Esophagus (tissue), 2 donors: Measurements from ENCODE around the gene LYPD5. TPM values are rescaled to one million over a fixed set of nuclear protein-coding genes. Genes with fewer than 3 reads are reported as not detected.
"Not testable (repeated sequence)": the region's sequence is repeated elsewhere in the genome, so short reads cannot be mapped to it uniquely, and the experiment has no call there.

ENCODE experiments used
- H3K27ac ChIP-seq, 2 donors: one replicate each; pipeline ENCODE4 v1.5.1; 2013; ENCODE audit warnings: low read depth in 2 of 2, mild to moderate bottlenecking in 2 of 2, inconsistent platforms in 1 of 2, low read length in 1 of 2, moderate library complexity in 1 of 2
- H3K27me3 ChIP-seq, 2 donors: one replicate each; pipeline ENCODE4 v1.6.1; 2013; ENCODE audit warnings: low read length in 2 of 2, control low read depth in 1 of 2, mild to moderate bottlenecking in 1 of 2; ENCODE audit not compliant: insufficient read depth in 2 of 2, control insufficient read depth in 1 of 2
- H3K36me3 ChIP-seq, 2 donors: one replicate each; pipeline ENCODE4 v1.6.1; 2013; ENCODE audit warnings: low read length in 1 of 2; ENCODE audit not compliant: control insufficient read depth in 2 of 2, insufficient read depth in 2 of 2
- H3K4me1 ChIP-seq, 2 donors: one replicate each; pipeline ENCODE4 v1.6.1; 2013; ENCODE audit warnings: low read length in 1 of 2; ENCODE audit not compliant: control insufficient read depth in 2 of 2, insufficient read depth in 2 of 2
- H3K4me3 ChIP-seq, 2 donors: one replicate each; pipeline ENCODE4 v1.5.1; 2013; ENCODE audit warnings: low read length in 2 of 2, mild to moderate bottlenecking in 2 of 2, low read depth in 1 of 2, moderate library complexity in 1 of 2
- H3K9me3 ChIP-seq, 2 donors: one replicate each; pipeline ENCODE4 v1.6.1; 2013; ENCODE audit warnings: mild to moderate bottlenecking in 2 of 2, low read depth in 1 of 2, low read length in 1 of 2, moderate library complexity in 1 of 2; ENCODE audit not compliant: control insufficient read depth in 2 of 2, insufficient read depth in 1 of 2
- WGBS, 2 donors: extraction: QIAGEN DNeasy Blood & Tissue Kit; methylation state at CpG; one replicate each; pipeline ENCODE4 v1.1.7; 2013; 5-methylcytosine and 5-hydroxymethylcytosine counted together
- polyA plus RNA-seq, 2 donors: library from polyadenylated mRNA; stranded (reverse); fragments of 200-250 nt; gene quantifications; one replicate each; pipeline ENCODE4 v1.2.3, GENCODE V29; 2013
- donor health status: healthy with polysubstance abuse.
- donor health status: Bipolar disorder and iron deficiency.

The LYPD5 gene
- polyA plus RNA-seq, 2 donors: 3.8 to 12.3 TPM

- H3K4me1 ChIP-seq: peaks cover 4 to 5% of the 10 kb centered on the region in 2 donors
- H3K36me3 ChIP-seq: peaks cover 0 to 3% of the 10 kb centered on the region in 2 donors
- no peaks in the 10 kb centered on the region for H3K9me3 ChIP-seq
- WGBS, 2 donors: 65 to 76% methylated on average over 5 of the region's 5 CpGs
- no peak overlapping the region for H3K27ac ChIP-seq
- H3K27me3 ChIP-seq: no peaks in the 10 kb centered on the region
- no peak overlapping the region for H3K4me3 ChIP-seq
Observed at GRCh38 chr19:43773725-43774102, 28.5 kb downstream of the LYPD5 start.

DNA sequence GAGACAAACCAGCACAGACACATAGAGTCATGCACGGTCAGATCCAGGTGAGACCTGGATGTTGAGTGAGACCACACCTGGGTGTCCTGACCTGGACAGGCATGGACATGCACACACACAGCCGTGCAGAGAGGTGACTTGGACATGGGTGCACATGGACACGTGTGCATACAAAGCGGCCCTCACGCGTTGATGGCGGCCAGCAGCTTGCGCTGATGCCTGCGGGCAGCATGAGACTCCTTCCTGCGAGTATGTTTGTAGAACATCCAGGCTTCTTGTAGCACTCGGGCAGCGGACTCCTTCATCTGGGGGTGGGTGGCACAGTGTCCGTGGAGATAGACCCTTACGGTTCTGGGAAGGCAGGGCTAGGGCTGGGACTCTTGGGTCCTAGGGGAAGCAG is 33.0 kb downstream of the LYPD5 start:
- Histone ChIP-seq H3K4me3 (no peak overlapping the region), H3K9me3 (no peaks in the 10 kb centered on the region), H3K27ac (no peak overlapping the region), H3K27me3 (no peaks in the 10 kb centered on the region), H3K36me3 (peaks cover 0 to 3% of the 10 kb centered on the region in 2 donors), H3K4me1 (peaks cover 1 to 7% of the 10 kb centered on the region in 2 donors)
- WGBS, 2 donors: 87 to 94% methylated on average over 14 of the region's 14 CpGs

- Histone ChIP-seq H3K27me3 (no peaks in the 10 kb centered on the region), H3K36me3 (peaks cover 0 to 3% of the 10 kb centered on the region in 2 donors), H3K27ac (no peak overlapping the region), H3K9me3 (no peaks in the 10 kb centered on the region), H3K4me3 (no peak overlapping the region), H3K4me1 (peaks cover 0 to 8% of the 10 kb centered on the region in 2 donors)
- 74 to 80% methylated on average over 15 of the region's 15 CpGs for WGBS, 2 donors
Observed at GRCh38 chr19:43768273-43769050, 33.8 kb downstream of the LYPD5 start.

DNA sequence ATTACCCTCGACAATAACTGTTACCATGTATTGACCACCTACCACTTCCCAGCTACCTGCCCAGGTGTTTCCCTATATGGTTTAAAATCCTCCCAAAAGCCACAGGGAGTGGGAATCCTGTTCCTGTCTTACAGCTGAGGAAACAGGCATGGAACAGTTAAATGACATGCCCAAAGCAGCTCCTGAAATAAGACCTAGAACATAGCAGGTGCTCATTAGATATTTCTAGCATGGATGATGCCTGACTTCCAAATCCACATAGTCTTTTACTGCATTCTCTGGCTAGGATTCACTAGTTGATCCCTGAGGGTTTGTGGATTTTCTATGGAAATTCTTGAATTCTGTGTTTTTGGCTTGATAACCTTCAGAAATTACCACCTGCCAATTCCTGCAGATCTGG is 34.4 kb downstream of the LYPD5 start:
- H3K27ac ChIP-seq: no peak overlapping the region
- H3K36me3 ChIP-seq: peaks cover 0 to 3% of the 10 kb centered on the region in 2 donors
- H3K27me3 ChIP-seq: no peaks in the 10 kb centered on the region
- H3K4me1 ChIP-seq: peaks cover 0 to 9% of the 10 kb centered on the region in 2 donors
- H3K4me3 ChIP-seq: no peak overlapping the region
- H3K9me3 ChIP-seq: no peaks in the 10 kb centered on the region
- WGBS, 2 donors: 68 to 86% methylated on average over 1 of the region's 1 CpG

- Histone ChIP-seq H3K36me3 (peaks cover 0 to 3% of the 10 kb centered on the region in 2 donors), H3K4me3 (no peak overlapping the region), H3K27ac (peak overlapping the region in 1 of 2 donors; percentile 26), H3K27me3 (no peaks in the 10 kb centered on the region), H3K4me1 (peaks cover 0 to 9% of the 10 kb centered on the region in 2 donors), H3K9me3 (no peaks in the 10 kb centered on the region)
- WGBS, 2 donors: 74 to 75% methylated on average over 7 of the region's 7 CpGs
Observed at GRCh38 chr19:43767316-43767715, 34.9 kb downstream of the LYPD5 start.

- H3K36me3 ChIP-seq: peaks cover 0 to 3% of the 10 kb centered on the region in 2 donors
- H3K4me3 ChIP-seq: no peak overlapping the region
- no peaks in the 10 kb centered on the region for H3K9me3 ChIP-seq
- WGBS, 2 donors: 76 to 78% methylated on average over 4 of the region's 4 CpGs
- H3K27me3 ChIP-seq: no peaks in the 10 kb centered on the region
- peak overlapping the region in 1 of 2 donors; percentile 14 for H3K27ac ChIP-seq
- H3K4me1 ChIP-seq: peaks cover 0 to 9% of the 10 kb centered on the region in 2 donors
Observed at GRCh38 chr19:43766755-43767043, 35.5 kb downstream of the LYPD5 start.

GRCh38 chr19:43765109-43765876 is 37.0 kb downstream of the LYPD5 start:
- H3K4me1 ChIP-seq: peaks cover 0 to 9% of the 10 kb centered on the region in 2 donors
- H3K27me3 ChIP-seq: no peaks in the 10 kb centered on the region
- 20 to 32% methylated on average over 16 of the region's 16 CpGs for WGBS, 2 donors
- H3K9me3 ChIP-seq: no peaks in the 10 kb centered on the region
- H3K27ac ChIP-seq: peak overlapping the region; percentile 69 to 77
- H3K36me3 ChIP-seq: peaks cover 0 to 3% of the 10 kb centered on the region in 2 donors
- H3K4me3 ChIP-seq: no peak overlapping the region

GRCh38 chr19:43764684-43765083 is 37.6 kb downstream of the LYPD5 start:
- not testable (repeated sequence) for H3K27me3 ChIP-seq, H3K4me1 ChIP-seq, H3K4me3 ChIP-seq, H3K36me3 ChIP-seq, H3K9me3 ChIP-seq
- WGBS, 2 donors: 65% methylated on average over 8 of the region's 8 CpGs
- peak overlapping the region; percentile 66 to 77 for H3K27ac ChIP-seq

GRCh38 chr19:43763473-43763939 is 38.7 kb downstream of the LYPD5 start:
- H3K27me3 ChIP-seq: no peaks in the 10 kb centered on the region
- no peaks in the 10 kb centered on the region for H3K36me3 ChIP-seq
- H3K4me1 ChIP-seq: peaks cover 0 to 9% of the 10 kb centered on the region in 2 donors
- H3K9me3 ChIP-seq: no peaks in the 10 kb centered on the region
- H3K4me3 ChIP-seq: no peak overlapping the region
- 43 to 47% methylated on average over 3 of the region's 3 CpGs for WGBS, 2 donors
- peak overlapping the region in 1 of 2 donors; percentile 33 for H3K27ac ChIP-seq
